ENCODE data around the gene ZBED4.

The ZBED4 gene

GRCh38 chr22:49853981-49854831, 562 bp downstream of the ZBED4 start:
- peak; percentile 26 for DNase-seq

GRCh38 chr22:49855251-49855911, 1.7 kb downstream of the ZBED4 start:
- DNase-seq: no peak

- DNase-seq: no peak
These were observed 2.7 kb downstream of the ZBED4 start for GRCh38 chr22:49856343-49856742.

GRCh38 chr22:49856766-49857618, 3.3 kb downstream of the ZBED4 start:
- DNase-seq: no peak

GRCh38 chr22:49858827-49859226, 5.2 kb downstream of the ZBED4 start:
- no peak for DNase-seq

GRCh38 chr22:49861642-49862495, 8.2 kb downstream of the ZBED4 start:
- no peak for DNase-seq

GRCh38 chr22:49862496-49862776, 8.8 kb downstream of the ZBED4 start:
- no peak for DNase-seq

- DNase-seq: no peak
These were observed 10.3 kb downstream of the ZBED4 start for GRCh38 chr22:49863931-49864330.

- DNase-seq: no peak
These were observed 11.5 kb downstream of the ZBED4 start for GRCh38 chr22:49865156-49865555.

- DNase-seq: no peak
These were observed 12.5 kb downstream of the ZBED4 start for GRCh38 chr22:49866134-49866533.

GRCh38 chr22:49866646-49867045, 13.0 kb downstream of the ZBED4 start:
- DNase-seq: no peak

GRCh38 chr22:49867303-49868265, 13.9 kb downstream of the ZBED4 start:
- no peak for DNase-seq

- DNase-seq: no peak
These were observed 15.6 kb downstream of the ZBED4 start for GRCh38 chr22:49869086-49869830.

- no peak for DNase-seq
These were observed 16.4 kb downstream of the ZBED4 start for GRCh38 chr22:49869845-49870712.

- no peak for DNase-seq
These were observed 17.8 kb downstream of the ZBED4 start for GRCh38 chr22:49871482-49871881.

GRCh38 chr22:49872347-49872746, 18.7 kb downstream of the ZBED4 start:
- DNase-seq: no peak

- no peak for DNase-seq
These were observed 19.7 kb downstream of the ZBED4 start for GRCh38 chr22:49873228-49873940.

- no peak for DNase-seq
These were observed 24.0 kb downstream of the ZBED4 start for GRCh38 chr22:49877642-49878041.

- DNase-seq: no peak
These were observed 24.6 kb downstream of the ZBED4 start for GRCh38 chr22:49878206-49878605.
